G401.6 (cell line): Measurements from ENCODE around the gene MEGF10.
"Not testable (repeated sequence)": the region's sequence is repeated elsewhere in the genome, so short reads cannot be mapped to it uniquely, and the experiment has no call there.

Experiments
- FAIRE-seq: peaks from 2 replicates; lab custom pipeline; 2012; peaks lifted over from hg19 to GRCh38; lab: Jason Lieb, UNC

Gene MEGF10

DNA sequence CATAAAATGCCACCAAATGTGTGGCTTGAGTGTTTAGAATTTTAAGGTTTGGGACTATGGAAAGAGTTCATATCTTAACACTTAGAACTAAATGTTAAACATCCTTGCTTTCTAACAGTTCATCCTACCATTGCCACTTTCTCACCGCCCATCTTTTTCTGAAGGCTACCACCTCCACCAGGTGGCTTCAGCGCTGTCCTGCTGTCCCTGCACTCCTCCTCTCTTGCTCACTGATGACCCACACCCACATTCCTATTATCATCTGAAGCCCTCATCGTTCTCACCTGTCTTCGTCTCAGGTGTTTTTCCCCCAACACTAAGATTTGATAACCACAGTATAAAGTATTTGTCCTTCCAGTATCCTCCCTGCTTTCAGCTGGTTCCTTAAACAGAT lies 7.4 kb downstream of the MEGF10 start:
- no peak for FAIRE-seq

DNA sequence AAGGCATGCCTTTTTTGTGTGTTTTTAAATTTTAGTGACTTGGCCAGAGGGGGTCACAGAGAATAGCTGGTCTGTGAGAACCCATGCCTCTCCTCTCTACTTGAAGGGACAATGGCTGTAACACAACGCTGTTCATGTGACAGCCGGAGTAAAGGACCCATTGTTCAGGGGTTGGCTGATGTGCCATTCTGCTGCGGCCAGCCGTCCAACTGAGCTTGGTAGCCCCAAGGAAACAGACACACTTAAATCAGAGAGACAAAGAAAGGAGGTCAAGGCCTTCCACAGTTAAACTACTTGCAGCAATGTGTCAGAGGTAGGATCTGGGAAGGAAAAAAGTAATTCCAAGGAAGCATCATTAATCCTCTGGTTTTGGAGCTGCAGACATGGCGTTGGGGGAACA lies 8.1 kb downstream of the MEGF10 start:
- no peak for FAIRE-seq

DNA sequence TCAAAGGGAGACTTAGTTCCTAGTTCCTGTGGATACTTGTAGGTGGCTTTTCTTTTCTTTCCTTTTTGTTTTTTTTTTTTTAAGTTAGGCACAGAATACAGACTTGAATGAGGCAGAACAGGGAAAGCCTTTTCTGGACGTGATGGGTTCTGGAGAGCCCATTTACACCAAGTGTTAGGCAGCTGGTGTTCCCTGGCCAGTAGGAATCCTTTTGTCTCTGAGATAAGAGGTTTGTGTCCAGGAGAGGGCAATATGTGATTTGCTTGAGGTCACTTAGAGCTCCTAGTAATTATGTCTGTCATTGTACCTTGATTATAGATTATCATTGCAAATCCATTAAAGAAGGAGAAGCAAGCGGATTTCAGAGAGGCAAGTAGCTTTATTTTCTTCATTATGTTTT lies 9.1 kb downstream of the MEGF10 start:
- no peak for FAIRE-seq

DNA sequence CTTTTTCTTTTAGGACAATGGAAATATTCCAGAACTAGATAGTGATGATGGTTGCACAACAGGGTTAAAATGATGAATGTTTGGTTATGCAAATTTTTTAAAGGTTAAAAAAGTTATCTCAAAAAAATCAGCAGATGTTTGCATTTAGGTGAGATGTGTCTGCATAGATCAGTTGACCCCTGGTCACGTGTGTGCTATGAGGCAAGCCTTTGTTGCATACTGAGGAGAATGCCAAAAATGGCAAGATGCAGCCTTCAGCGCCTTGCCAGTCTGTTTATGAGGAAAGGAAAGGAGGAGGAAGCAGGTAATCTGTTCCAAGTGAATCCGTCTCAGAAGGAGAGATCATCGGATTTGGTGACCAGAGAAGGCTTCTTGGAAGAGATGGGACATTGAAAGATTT lies 11.9 kb downstream of the MEGF10 start:
- FAIRE-seq, result no peak

DNA sequence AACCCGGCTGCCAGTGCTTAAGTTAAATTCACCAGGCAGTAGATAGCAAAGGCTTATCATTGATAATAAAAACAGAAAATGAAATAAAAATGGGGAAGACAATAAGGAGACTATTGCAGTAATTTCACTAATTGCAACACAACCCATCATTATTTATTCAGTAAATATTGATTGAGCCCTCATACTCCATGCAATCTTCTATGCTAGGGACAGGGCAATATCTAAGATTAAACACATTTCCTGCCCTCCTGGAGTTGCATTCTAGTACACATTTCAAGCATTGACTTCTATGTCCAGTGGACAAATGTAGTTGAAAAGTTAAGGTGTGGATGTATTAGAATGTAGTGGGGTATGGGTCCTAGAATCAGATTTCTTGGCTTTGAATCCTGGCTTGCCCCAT lies 12.8 kb downstream of the MEGF10 start:
- FAIRE-seq, result no peak

DNA sequence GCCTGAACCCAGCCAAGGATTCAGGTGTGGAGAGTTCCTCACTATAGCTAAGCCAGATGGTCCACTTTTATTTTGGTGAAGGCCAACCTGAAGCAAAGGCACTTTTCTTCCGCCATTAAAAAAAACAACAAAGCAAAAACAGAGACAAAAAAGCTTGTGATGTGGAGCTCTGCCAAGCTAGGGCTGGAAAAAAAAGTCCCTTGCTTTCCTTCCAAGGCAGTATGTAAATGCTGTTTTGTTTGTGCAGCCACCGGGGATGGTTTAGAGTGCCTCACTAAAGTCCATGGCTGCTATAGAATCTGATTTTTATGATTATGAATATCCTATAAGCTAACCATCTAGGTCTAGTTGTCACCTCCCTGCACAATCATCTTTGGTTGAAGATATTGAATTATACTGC lies 14.9 kb downstream of the MEGF10 start:
- no peak for FAIRE-seq

DNA sequence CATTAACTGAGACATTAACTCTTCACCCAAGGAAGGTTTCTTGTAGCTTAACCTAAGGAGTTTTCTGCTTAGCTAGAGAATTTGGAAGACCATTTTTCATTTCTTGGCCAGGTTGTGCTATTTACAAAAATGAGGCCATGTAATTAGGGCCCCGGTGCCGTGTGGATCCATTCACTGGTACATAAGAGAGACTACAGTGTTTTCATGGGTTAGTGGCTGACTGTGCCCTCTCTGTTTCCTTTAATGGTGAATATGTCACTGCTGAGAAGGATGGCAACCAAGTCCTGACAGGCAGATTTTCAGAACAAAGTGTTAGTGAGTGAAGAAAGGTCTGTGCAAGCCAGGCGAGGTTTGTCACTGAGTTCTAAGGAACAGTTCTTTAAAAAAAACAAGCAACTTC lies 15.4 kb downstream of the MEGF10 start:
- FAIRE-seq, result no peak

DNA sequence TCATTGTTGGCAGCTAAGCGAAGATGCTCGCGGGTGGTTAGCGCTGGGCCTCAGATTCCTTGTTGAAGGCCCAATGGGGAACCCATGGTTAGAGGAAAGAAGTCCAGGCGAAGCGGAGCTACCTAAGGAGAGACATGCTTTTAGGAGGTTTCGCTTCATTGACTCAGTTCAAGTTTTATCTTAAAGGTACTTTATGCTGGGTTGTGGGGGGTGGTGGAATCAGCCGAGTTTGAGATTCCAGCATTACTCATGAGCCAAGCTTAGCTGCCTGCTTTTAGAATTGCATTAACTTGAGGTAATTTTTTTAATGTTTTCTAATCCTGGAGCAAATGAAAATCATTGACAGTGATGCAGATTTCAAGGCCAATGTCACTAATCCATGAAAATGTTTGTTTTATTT lies 16.1 kb downstream of the MEGF10 start:
- FAIRE-seq, result no peak

DNA sequence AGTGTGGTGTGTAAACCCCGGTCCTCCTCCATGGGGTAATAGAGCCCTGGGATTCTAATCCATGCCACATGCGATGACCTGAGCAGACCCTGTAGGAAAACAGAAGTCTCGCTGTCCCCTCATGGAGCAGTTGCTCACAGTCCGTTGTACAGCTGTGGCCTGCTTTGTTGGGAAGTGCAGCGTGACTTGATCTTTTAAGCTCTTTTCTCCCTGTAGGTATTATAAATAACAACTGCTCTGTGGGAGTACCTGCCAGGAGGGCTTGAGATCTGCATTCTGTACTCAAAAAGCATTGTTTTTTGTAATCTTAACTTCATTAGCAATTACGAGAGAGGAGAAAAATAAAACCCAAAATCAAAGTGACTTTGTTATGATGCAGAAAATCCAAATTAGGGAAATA lies 17.3 kb downstream of the MEGF10 start:
- no peak for FAIRE-seq

DNA sequence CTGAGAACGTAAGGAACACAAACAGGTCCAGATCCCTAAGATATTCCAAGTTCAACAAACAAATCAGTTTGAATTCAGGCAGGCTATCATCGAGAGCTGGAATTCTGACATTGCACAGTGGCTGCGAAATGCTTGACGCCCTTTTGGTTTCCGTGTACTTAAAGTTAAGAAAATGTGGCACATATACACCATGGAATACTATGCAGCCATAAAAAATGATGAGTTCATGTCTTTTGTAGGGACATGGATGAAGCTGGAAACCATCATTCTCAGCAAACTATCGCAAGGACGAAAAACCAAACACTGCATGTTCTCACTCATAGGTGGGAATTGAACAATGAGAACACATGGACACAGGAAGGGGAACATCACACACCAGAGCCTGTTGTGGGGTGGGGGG lies 17.7 kb downstream of the MEGF10 start:
- FAIRE-seq, result not testable (repeated sequence)

DNA sequence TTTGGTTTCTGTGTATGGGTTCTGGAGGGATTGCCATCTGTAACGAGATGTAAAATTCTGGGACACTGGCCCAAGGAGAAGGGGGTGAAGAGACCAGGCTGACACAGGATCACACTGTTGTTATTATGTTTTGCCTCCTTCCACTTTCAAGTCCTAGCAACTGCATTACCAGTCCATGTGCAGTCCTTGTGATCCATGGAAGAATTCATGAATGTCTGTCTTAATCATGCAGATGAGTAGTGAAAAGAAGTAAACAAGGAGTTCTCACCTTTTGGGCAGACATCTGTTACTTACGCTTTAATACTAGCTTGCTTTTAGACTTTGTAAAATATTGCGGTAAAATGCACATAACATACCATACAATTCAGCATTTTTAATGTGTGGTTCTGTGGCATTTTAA lies 18.3 kb downstream of the MEGF10 start:
- FAIRE-seq, result no peak

DNA sequence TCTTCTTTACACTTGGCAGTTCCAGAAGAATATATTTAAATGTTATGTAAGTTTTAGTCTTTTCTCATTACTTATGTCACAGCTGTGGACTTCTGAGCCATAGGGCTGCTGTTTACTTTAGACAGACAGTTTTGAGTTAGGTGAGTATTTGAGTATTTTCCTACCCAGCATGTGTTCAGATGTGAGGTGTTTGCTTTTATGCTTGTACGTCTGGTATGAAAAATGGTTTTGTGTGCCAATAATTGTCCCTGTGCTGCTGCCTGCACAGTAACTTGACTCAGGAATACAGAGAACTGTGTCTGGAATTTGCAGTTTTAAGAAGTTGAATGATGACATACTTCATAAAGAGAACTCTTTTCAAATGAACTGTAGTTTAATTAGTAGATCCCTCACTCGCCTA lies 20.8 kb downstream of the MEGF10 start:
- no peak for FAIRE-seq

DNA sequence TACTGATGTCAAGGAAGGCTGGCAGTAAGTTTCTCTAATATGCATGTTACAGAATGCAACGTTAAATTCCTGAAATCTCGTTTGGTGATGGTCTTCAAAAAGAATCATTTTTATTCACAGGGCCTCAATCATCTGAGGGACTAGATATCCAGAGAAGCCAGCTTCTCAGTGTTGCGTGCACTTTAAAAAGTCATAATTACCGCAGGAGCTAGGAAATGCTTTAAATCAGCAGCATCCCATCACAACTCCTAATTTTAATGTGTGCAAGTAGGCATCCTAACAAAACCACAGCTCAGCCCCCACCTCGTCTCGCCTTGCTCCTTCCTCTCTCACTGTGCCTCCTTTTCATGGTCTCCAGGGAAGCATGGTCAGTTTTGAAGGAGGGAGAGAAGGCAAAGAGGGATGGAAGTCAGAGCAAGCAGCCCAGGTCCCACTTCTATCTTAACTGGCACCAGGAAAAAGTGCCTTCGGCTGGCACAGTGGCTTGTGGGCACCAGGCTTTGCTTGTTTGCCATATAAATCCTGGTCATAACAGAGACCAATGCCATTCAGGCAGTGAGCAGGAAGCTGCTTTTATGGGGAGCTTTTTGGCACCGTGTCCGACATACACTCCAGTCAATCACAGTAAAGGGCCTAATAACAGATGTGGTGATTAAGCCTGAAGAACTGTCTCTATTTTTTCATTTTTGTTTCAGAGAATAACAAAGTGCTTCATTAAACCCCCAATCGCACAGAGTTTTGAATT lies 21.4 kb downstream of the MEGF10 start:
- no peak for FAIRE-seq

DNA sequence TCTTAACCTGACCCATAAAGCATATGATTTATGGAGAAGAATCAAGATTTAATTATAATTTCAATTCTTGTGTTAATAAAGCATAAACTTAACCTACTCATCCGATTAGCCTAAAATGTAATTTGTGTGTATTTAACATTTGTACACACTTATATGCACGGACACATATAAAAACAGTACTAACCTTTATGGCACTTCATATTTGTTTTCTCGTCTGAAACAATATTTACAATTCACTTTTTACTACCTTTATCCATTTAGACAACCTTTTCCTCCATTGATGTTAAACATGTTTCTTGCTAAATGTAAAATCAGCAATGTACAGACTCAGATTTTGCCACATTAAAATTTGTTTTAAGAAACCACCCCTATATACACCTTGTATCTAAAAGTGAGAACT lies 22.8 kb downstream of the MEGF10 start:
- FAIRE-seq, result no peak

DNA sequence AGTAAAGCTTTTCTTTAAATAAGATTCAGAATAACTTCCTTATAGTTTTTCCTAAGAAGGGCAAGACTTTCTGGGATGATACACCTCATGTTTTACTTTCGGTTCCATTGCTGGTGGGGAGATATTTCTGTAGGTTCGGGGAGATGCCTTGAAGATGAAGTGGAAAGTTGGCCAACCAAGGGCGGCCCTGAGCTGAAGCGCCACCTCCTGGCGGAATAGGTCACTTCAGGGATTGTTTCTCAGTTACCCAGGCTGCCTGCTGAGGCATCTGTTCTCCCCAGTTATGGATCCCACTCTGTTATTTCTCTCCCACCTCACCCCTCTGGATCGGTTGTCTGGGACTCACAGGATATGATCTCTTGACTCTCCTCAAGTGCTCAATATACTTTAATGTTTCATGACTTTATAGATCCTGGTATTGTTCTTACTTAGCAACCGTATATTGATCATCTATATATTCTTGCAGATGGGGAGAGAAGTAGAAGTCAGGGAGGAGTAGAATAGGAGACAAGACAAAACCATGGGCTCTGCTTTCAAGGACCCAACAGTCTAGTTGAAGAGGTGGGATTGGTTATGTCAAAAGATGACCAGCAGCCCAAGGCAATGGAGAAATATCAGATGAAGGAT lies 23.4 kb downstream of the MEGF10 start:
- FAIRE-seq, result no peak

DNA sequence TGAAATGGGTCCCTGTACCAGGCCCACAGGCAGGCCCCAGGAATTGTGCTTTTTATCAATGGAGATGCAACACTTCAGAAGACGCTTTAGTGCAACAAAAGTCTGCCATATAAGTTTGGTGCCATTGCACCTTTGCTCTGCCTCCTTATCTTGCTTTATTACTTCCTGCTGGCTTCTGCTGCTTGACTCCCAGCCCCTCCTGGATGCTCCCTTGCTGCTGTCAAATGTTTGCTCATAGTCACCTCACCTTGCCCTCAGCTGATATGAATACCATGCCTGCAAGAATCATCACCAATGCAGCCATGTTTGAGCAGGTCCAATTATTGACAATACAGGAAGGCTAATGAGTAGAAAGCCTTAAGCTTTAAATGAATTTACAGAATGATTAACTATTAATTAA lies 25.4 kb downstream of the MEGF10 start:
- FAIRE-seq, result no peak

DNA sequence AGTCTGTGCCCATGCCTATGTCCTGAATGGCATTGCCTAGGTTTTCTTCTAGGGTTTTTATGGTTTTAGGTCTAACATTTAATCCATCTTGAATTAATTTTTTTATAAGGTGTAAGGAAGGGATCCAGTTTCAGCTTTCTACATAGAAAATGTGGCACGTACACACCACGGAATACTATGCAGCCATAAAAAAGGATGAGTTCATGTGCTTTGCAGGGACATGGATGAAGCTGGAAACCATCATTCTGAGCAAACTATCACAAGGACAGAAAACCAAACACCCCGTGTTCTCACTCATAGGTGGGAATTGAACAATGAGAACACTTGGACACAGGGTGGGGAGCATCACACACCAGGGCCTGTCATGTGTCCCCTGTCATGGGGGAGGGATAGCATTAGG lies 26.8 kb downstream of the MEGF10 start:
- not testable (repeated sequence) for FAIRE-seq

DNA sequence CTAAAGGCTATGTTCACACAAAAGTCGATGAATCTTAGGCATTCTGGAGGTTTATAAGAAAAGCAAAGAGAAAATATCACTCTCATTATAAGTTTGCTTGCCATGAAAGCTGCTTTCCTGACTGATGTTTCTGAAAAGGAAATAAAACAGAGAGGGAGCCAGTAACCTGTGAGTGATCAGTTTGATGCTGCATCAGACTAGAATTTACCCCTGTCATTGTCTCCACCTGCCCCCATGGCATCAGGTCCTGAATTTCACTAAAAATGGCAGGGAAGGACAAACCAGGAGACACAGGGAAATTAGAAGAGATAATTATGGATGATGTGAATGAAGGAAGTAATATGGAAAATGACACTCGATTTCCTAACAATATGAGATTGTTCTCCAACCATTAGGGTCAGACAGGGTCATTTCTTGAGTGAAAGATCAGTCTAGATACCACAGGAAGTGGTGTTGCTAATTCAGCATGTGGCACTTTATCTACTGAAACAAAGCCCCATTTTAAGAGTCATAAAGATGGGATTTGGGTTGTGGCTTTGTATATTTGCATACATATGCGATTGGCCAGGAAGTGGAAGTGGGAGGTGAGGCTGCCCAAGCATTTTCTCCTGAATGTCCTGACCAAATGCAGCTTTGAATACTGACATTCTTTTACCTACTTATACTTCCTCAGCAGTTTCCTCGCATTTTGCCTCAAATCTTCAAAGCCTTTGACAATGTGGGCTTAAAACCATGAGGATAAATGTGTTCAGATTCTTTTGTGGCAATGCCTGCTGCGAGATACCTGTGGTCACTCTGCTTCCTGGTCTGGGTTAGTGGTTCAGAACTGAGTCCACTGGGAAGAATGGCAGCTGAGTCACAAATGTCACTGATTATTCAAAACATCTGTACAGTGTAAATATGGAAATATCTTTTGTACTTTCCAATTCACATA lies 29.7 kb downstream of the MEGF10 start:
- no peak for FAIRE-seq

DNA sequence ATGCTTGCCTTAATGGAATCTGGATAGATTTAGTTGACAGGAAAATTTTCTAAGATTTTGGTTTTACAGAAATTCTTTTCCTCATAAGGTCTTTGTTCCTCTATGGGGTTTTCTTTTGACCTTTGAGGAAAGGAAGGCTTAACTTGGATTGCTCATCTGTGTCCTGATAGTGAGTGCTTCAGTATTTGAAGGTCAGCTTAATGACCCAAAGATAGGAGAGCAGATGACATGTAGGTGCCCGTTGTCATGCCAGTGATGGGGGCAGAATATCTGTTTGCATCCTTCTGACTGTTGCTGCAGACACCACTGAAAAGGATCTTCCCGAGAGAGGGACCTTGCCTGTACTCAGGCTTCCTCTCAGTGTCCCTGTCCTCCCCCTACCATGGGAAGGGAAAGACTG lies 30.9 kb downstream of the MEGF10 start:
- no peak for FAIRE-seq

DNA sequence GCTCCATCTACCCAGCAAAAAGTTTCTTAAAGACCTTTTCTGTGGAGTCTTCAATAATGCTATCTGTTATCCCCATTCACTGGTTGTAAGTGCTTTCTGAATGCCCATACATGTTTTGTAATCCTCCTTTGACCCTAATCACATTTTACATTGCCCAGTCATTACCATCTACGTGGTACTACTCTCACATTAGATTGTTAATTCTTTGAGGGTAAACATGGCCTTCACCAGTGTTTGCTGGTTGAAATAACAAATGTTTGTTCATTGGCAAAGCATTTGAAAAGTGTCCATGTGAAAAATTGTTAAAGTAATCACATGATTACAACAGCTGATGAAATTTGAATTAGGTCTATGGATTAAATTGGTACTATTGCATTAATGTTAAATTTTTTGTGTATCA lies 31.8 kb downstream of the MEGF10 start:
- no peak for FAIRE-seq

DNA sequence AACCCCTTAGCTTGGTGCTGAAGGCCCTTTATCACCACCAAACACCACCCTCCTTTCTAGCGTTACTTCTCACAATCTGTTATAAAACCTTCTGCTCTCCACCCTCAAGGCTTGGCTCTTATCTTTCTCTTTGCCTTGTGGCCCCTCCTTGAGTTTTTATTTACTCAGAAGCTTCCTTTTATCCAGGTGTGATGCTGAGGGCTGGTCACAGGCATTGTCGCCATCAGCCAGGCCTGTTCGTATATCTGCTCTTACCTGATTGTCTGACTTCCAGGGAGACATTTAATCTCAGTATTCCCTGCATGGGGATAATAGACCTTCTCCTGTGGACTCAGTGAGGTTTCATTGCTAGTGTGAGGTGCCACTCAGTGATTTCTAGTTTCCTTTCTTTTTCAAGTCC lies 34.2 kb downstream of the MEGF10 start:
- FAIRE-seq, result no peak

DNA sequence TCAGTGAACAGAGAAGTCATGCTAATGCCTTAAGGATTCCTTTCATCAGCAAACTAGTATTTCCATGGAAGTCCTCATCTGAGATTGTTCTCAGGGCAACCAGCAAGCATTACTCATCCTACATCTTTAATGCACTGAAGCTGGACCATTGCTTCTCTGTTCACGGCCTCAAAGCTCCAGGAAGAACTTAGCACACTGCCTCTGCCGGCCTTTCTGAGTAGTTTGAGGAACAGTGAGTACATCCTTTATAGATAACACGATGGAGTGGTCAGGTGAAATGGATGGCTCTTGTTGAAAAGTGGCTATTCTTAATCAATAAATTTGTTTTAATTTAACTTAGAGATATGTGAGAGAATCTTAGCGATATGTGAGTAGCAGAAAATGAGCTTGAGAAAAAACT lies 35.8 kb downstream of the MEGF10 start:
- no peak for FAIRE-seq
